OCI-LY1 (cell line): ENCODE data around the gene MINK1.

Source experiments
- H2AFZ ChIP-seq: fragments of 200-600 bp; sonication (generic), shearing (Covaris generic); 2 replicates; pipeline ENCODE4 v1.6.0; 2014; ENCODE audit warnings: antibody characterized with exemption, mild to moderate bottlenecking, low read length
- H3F3A ChIP-seq: fragments of 200-600 bp; sonication (generic), shearing (Covaris generic); 2 replicates; pipeline ENCODE4 v1.6.0; 2014; ENCODE audit warnings: mild to moderate bottlenecking, antibody characterized with exemption, low read length, moderate library complexity; ENCODE audit not compliant: insufficient read depth
- H3K27ac ChIP-seq: fragments of 200-600 bp; sonication (generic); 2 replicates; pipeline ENCODE4 v1.5.1; 2014; ENCODE audit warnings: low read length, mixed run types, mild to moderate bottlenecking, low read depth; ENCODE audit not compliant: poor library complexity, severe bottlenecking
- H3K27me3 ChIP-seq: fragments of 200-600 bp; sonication (generic); 2 replicates; pipeline ENCODE4 v1.6.0; 2014; ENCODE audit warnings: antibody characterized with exemption, mild to moderate bottlenecking, low read length, moderate library complexity; ENCODE audit not compliant: insufficient read depth
- H3K36me3 ChIP-seq: fragments of 200-600 bp; sonication (generic); 2 replicates; pipeline ENCODE4 v1.6.1; 2014; ENCODE audit warnings: mild to moderate bottlenecking, antibody characterized with exemption, low read length, moderate library complexity, mixed read lengths; ENCODE audit not compliant: insufficient read depth
- H3K4me1 ChIP-seq: fragments of 200-600 bp; sonication (generic); 2 replicates; pipeline ENCODE4 v1.5.1; 2014; ENCODE audit warnings: mild to moderate bottlenecking, low read length, moderate library complexity; ENCODE audit not compliant: insufficient read depth, severe bottlenecking
- H3K4me2 ChIP-seq: fragments of 200-600 bp; sonication (generic), shearing (Covaris generic); 2 replicates; pipeline ENCODE4 v1.6.1; 2014; ENCODE audit warnings: low read length
- H3K4me3 ChIP-seq: fragments of 200-600 bp; sonication (generic); 2 replicates; pipeline ENCODE4 v1.5.1; 2014; ENCODE audit warnings: low read length, low read depth, mild to moderate bottlenecking, mixed read lengths; ENCODE audit not compliant: poor library complexity, severe bottlenecking
- H3K79me2 ChIP-seq: fragments of 200-600 bp; shearing (Covaris generic); 2 replicates; pipeline ENCODE4 v1.6.1; 2016; ENCODE audit warnings: mixed run types, low read length, mixed read lengths; ENCODE audit not compliant: insufficient read depth
- H3K9ac ChIP-seq: fragments of 200-600 bp; sonication (generic), shearing (Covaris generic); 2 replicates; pipeline ENCODE4 v1.6.1; 2014; ENCODE audit warnings: mild to moderate bottlenecking, low read length, mixed read lengths
- H3K9me2 ChIP-seq: fragments of 200-600 bp; sonication (generic), shearing (Covaris generic); 2 replicates; pipeline ENCODE4 v1.6.1; 2014; ENCODE audit warnings: low read depth, mild to moderate bottlenecking, low read length, mixed read lengths
- H3K9me3 ChIP-seq: fragments of 200-600 bp; shearing (Covaris generic); 2 replicates; pipeline ENCODE4 v1.6.1; 2014; ENCODE audit warnings: low read length, mixed read lengths
- H4K20me1 ChIP-seq: fragments of 200-600 bp; sonication (generic), shearing (Covaris generic); 2 replicates; pipeline ENCODE4 v1.6.0; 2016; ENCODE audit warnings: mild to moderate bottlenecking, low read length; ENCODE audit not compliant: insufficient read depth
- EZH2 ChIP-seq: fragments of 200-600 bp; sonication (generic), shearing (Covaris generic); IDR thresholded peaks from 2 replicates; pipeline ENCODE4 v1.8.0; 2017; ENCODE audit warnings: borderline replicate concordance, mixed run types, mild to moderate bottlenecking, antibody characterized with exemption, low read length, moderate library complexity, mixed read lengths
- TF ChIP-seq, protein P1 (sequence below): fragments of 200-600 bp; sonication (generic), shearing (Covaris generic); IDR thresholded peaks from 2 replicates; pipeline ENCODE4 v1.5.1; 2017; ENCODE audit warnings: mild to moderate bottlenecking, antibody characterized with exemption, low read length, moderate library complexity, mixed read lengths

MINK1 gene

DNA sequence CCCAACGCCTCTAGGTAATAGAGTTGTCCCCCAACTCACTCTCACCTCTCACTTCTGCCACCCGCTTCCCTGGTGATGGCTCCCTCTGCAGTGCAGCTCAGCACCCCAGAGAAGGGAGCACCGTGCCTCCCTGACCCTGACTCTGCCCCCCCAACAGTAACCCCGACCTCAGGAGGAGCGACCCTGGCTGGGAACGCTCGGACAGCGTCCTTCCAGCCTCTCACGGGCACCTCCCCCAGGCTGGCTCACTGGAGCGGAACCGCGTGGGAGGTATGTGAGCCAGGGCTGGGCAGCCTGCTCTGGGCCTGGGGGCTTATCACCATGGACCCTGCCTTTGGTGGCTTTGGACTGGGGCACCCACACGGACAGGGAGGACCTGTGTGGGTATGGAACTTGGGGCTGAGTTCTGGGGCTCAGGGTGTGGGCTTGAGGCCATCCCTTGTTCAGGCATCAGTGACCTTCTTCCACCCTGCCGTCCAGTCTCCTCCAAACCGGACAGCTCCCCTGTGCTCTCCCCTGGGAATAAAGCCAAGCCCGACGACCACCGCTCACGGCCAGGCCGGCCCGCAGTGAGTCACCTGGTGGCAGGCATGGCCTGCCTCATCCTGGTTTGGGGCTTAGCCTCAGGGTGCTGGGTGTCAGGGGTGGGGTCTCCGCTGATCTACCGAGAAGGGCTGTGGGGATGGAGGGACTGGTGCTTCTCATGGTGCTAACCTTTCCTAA is 59.5 kb downstream of the MINK1 start:
- Histone ChIP-seq H3K4me1 (no peaks in the 10 kb centered on the region), H3K27me3 (no peaks in the 10 kb centered on the region), H3K27ac (no peak overlapping the region), H3K4me2 (no peak overlapping the region), H3K9me2 (no peaks in the 10 kb centered on the region), H3K4me3 (no peak overlapping the region), H3K36me3 (peaks cover 64% of the 10 kb centered on the region), H4K20me1 (no peaks in the 10 kb centered on the region), H2AFZ (no peak overlapping the region), H3K9ac (no peak overlapping the region), H3F3A (no peaks in the 10 kb centered on the region), H3K79me2 (no peaks in the 10 kb centered on the region), H3K9me3 (no peaks in the 10 kb centered on the region)
- TF ChIP-seq, protein P1, sequence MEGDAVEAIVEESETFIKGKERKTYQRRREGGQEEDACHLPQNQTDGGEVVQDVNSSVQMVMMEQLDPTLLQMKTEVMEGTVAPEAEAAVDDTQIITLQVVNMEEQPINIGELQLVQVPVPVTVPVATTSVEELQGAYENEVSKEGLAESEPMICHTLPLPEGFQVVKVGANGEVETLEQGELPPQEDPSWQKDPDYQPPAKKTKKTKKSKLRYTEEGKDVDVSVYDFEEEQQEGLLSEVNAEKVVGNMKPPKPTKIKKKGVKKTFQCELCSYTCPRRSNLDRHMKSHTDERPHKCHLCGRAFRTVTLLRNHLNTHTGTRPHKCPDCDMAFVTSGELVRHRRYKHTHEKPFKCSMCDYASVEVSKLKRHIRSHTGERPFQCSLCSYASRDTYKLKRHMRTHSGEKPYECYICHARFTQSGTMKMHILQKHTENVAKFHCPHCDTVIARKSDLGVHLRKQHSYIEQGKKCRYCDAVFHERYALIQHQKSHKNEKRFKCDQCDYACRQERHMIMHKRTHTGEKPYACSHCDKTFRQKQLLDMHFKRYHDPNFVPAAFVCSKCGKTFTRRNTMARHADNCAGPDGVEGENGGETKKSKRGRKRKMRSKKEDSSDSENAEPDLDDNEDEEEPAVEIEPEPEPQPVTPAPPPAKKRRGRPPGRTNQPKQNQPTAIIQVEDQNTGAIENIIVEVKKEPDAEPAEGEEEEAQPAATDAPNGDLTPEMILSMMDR, result no peak
- no peak for TF ChIP-seq EZH2

DNA sequence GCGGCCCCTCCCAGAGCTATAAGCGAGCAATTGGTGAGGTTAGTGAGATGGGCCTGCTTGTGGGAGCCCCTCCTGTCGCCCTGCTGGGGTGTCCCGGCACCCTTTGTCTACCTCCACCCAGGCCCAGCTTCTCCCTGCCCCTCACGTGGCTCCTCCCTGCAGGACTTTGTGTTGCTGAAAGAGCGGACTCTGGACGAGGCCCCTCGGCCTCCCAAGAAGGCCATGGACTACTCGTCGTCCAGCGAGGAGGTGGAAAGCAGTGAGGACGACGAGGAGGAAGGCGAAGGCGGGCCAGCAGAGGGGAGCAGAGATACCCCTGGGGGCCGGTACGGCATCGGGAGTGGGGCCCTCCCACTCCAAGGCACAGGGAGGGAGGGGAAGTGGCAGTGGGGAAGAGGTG is 60.1 kb downstream of the MINK1 start:
- Histone ChIP-seq H2AFZ (no peak overlapping the region), H3K27ac (no peak overlapping the region), H4K20me1 (no peaks in the 10 kb centered on the region), H3K4me3 (no peak overlapping the region), H3K9me2 (no peaks in the 10 kb centered on the region), H3K9me3 (no peaks in the 10 kb centered on the region), H3K4me1 (no peaks in the 10 kb centered on the region), H3K4me2 (no peak overlapping the region), H3K79me2 (no peaks in the 10 kb centered on the region), H3K9ac (no peak overlapping the region), H3K36me3 (peaks cover 59% of the 10 kb centered on the region), H3K27me3 (no peaks in the 10 kb centered on the region), H3F3A (no peaks in the 10 kb centered on the region)
- TF ChIP-seq EZH2, result no peak
- TF ChIP-seq, protein P1, result no peak

DNA sequence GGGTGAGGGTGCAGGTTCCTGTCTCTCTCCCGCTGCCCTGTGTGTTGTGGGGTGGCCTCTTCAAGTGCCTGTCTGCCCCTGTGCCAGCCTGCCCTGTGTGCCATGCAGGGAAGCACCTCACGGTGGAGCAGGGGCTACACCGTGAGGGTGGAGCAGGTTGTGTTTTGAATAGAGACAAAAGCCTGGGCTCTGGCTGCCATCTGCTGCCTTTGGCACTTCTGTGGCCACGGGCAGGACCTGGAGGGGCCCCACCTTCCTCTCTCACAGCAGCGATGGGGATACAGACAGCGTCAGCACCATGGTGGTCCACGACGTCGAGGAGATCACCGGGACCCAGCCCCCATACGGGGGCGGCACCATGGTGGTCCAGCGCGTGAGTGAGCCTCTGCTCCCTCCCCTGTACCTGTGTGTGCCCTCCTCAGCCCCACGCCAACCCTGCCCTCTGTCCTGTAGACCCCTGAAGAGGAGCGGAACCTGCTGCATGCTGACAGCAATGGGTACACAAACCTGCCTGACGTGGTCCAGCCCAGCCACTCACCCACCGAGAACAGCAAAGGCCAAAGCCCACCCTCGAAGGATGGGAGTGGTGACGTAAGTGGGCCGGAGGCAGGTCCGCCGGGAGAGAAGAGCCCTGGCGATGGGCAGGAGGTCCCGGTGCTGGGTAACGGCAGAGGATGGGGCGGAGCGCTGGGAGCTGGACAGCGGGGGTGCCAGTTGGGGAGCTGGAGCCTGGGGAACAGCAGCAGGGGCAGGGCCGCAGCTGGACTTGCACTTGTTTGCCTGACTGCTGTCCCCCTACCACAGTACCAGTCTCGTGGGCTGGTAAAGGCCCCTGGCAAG is 60.8 kb downstream of the MINK1 start:
- Histone ChIP-seq H3K9me2 (no peaks in the 10 kb centered on the region), H3K36me3 (peaks cover 56% of the 10 kb centered on the region), H3K4me2 (no peak overlapping the region), H3K9ac (no peak overlapping the region), H3K4me3 (no peak overlapping the region), H3K79me2 (no peaks in the 10 kb centered on the region), H4K20me1 (no peaks in the 10 kb centered on the region), H2AFZ (no peak overlapping the region), H3K9me3 (no peaks in the 10 kb centered on the region), H3F3A (no peaks in the 10 kb centered on the region), H3K27ac (no peak overlapping the region), H3K27me3 (no peaks in the 10 kb centered on the region), H3K4me1 (peaks cover 3% of the 10 kb centered on the region)
- no peak for TF ChIP-seq EZH2
- TF ChIP-seq, protein P1, result no peak
